ENCODE measurements around the gene C5orf22.

DNA sequence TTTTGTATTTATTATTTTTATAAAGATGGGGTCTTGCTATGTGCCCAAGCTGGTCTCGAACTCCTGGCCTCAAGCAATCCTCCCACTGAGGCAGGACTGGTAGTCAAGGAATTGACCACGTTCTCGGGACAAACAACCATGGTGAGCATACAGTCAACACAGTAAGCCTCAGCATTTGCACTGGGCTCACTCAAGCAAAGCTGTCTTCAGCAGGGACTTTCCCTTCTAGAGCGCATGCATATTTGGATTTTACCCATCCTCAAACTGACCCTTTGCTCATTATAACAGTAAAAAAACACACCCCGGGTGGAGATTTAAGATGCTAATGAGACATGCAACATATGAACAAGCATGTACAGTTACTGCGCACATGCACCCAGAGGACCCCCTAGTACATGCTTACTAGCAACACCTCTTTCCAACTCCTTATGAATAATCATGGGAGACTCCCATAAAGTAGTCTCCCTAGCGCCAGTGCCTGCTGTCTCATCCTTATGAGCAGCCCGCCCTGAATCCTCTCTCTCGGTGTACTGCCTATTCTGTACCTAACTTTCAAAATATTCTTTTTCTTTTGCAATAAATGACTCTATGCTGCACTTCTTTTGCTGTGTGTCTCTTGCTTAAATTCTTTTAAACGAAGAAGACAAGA, 41.5 kb downstream of the C5orf22 start:
- TF ChIP-seq CTCF (IDR thresholded peaks at IDR 0.05; ENCODE audit: insufficient read depth, low read length) (no peak), GABPA (IDR thresholded peaks at IDR 0.05; ENCODE audit: low read depth) (no peak), POLR2AphosphoS5 (IDR thresholded peaks at IDR 0.05; ENCODE audit: low read depth) (no peak)
- TF ChIP-seq, protein P1, sequence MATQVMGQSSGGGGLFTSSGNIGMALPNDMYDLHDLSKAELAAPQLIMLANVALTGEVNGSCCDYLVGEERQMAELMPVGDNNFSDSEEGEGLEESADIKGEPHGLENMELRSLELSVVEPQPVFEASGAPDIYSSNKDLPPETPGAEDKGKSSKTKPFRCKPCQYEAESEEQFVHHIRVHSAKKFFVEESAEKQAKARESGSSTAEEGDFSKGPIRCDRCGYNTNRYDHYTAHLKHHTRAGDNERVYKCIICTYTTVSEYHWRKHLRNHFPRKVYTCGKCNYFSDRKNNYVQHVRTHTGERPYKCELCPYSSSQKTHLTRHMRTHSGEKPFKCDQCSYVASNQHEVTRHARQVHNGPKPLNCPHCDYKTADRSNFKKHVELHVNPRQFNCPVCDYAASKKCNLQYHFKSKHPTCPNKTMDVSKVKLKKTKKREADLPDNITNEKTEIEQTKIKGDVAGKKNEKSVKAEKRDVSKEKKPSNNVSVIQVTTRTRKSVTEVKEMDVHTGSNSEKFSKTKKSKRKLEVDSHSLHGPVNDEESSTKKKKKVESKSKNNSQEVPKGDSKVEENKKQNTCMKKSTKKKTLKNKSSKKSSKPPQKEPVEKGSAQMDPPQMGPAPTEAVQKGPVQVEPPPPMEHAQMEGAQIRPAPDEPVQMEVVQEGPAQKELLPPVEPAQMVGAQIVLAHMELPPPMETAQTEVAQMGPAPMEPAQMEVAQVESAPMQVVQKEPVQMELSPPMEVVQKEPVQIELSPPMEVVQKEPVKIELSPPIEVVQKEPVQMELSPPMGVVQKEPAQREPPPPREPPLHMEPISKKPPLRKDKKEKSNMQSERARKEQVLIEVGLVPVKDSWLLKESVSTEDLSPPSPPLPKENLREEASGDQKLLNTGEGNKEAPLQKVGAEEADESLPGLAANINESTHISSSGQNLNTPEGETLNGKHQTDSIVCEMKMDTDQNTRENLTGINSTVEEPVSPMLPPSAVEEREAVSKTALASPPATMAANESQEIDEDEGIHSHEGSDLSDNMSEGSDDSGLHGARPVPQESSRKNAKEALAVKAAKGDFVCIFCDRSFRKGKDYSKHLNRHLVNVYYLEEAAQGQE (IDR thresholded peaks at IDR 0.05; ENCODE audit: insufficient replicate concordance, low read depth): no peak
